ENCODE data around the gene CACNA1C.
"Not testable (repeated sequence)": the region's sequence is repeated elsewhere in the genome, so short reads cannot be mapped to it uniquely, and the experiment has no call there.

Gene CACNA1C

DNA sequence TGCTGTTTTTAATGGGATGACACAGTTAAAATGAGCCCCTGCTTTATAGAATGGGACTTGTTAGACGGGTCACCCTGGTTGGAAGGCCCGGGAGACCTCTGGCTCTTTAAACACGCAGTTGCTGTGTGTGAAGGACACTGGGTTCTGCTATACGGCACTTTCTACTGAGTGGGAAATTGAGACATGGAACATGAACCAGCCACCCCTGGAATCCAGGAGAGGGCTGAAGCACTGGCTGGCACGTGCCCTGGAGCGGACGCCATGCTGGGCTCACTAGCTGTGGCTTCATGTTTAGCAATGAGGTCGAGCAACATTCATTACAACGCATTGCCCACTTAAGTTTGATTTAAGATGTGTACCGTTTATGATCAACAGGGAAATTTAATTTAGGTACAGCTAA lies 23.9 kb downstream of the CACNA1C start:
- no peak for FAIRE-seq

GRCh38 chr12:2080604-2081003 lies 27.8 kb downstream of the CACNA1C start:
- no peak for FAIRE-seq

DNA sequence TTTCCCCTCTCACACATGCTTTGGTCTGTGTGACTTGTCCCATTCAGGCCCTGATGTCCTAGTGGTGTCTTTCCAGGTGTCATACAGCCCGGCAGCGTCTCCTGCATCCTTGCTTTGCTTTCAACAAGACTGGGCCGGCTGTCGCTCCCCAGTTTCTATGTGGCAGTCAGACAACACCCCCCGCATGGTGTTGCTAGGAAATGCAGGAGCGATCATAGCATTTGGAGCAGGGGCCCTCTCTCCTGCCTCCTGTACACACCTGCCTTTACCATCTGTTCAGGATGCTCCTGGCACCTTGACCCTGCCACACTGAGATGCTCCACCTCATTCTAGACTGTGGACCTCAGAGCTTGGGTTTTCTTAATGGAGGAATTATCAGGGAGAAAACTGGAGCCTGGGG lies 29.5 kb downstream of the CACNA1C start:
- FAIRE-seq, result no peak

DNA sequence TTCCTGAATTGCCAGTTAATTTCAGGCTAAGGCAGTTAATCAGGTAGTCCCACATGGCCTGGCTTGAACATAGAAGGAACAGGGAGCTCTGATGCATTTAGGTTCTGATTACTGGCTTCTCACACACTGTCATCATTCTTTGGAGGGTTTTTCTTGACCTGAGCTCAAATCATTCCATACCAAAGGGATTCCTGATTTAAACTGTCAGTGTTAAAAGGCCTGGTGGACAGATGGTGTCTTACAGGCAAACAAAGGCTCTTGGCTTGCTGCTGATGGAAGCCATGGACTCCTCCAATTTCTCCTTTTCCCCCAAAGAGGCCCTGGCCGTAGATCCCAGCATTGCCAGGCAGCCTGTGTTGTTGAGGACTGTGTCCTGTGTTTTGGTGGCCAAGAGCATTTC lies 30.2 kb downstream of the CACNA1C start:
- no peak for FAIRE-seq

- no peak for FAIRE-seq
Observed at GRCh38 chr12:2083561-2083960, 30.8 kb downstream of the CACNA1C start.

DNA sequence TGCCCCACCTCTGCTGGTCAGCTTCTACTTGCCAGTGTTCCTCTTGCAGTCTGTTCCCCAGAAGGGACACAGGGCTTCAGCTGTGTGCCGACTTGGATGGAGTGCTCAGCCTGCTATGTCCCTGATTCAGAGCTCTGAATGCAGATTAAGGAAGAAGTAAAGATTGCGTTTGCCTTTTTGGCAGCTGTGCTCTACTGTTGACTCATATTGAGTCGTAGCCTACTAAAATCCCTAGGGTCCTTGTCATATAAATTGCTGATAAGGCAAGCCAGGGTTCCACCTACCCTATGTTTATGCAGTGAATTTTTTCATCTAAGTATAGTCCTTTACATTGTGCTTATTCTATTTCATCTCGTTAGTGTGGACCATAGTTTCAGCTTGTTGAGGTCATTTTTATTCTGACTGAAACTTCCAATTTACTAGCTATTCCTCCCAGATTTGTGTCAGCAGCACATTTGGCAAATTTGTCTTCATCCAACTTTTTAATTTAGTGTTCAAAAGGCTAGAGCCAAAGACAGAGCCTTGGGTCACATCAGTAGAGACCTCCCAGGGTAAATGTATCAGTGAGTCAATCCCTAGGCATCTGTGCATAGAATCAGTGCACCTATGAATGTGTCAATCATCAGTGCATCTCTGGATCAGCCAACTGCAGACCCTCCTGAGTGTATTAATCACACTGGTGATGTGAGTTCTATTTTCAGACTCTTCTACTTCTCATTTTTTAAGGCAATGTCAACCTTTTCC lies 31.9 kb downstream of the CACNA1C start:
- FAIRE-seq, result no peak

DNA sequence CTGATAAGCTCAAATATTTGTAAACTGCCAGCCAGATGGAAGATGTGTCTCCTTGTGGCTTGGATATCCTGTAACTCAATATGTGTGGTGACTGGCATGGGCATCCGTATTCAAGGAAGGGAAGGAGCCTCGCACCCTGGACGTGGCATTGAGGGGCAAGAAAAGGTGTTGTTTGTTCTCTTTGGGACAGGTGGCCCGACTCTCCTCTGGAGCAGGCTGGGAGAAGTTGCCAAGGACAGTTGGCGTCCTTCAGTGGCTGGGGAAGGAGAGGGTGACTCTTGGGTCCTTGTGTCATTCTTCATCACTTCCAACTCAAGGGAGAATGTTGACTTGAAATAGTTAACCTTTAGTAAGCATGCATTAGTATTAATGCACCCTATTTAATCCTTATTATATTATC lies 39.6 kb downstream of the CACNA1C start:
- FAIRE-seq, result no peak

- no peak for FAIRE-seq
Observed at GRCh38 chr12:2092890-2093289, 40.1 kb downstream of the CACNA1C start.

DNA sequence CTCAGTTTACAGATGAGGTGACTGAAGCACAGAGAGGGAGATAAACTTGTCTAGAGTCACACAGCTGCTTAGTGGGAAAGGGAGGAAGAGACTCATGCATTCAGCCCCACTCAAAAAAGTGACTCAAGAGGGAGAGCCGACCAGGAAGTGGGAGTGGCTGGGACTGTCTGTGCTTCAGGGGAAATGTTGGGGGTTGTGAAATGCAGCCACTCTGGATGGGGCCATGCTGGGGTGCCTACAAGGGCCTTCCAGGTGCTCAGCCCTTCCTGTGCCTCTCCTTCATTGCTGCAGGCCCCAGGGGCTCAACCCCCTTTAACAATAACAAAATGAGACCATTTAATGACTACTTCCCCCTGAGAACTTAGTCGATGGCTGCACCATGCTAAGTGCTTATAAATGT lies 41.8 kb downstream of the CACNA1C start:
- no peak for FAIRE-seq

GRCh38 chr12:2095878-2096277 lies 43.1 kb downstream of the CACNA1C start:
- FAIRE-seq, result no peak

DNA sequence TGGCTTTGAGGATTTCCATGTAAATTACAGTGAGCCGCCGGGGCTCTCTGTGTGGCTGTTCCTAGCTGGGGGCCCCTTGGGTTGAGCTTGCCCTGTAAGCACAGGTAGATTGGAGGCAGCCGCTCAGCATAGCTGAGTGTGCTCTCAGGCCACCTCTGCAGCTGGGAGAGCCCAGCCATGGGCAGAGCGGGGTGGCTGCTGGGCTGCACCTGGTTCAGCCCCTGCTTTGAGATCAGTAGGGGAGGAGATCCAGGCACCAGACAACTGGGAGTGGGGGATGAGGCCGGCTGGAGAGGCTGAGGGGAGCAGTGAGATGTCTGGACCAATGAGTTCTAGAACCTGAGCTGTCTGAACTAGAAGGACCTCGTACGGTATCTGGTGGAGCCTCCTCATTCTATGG lies 44.8 kb downstream of the CACNA1C start:
- FAIRE-seq, result no peak

GRCh38 chr12:2098852-2099251 lies 46.1 kb downstream of the CACNA1C start:
- no peak for FAIRE-seq

GRCh38 chr12:2099595-2099994 lies 46.8 kb downstream of the CACNA1C start:
- FAIRE-seq, result no peak

DNA sequence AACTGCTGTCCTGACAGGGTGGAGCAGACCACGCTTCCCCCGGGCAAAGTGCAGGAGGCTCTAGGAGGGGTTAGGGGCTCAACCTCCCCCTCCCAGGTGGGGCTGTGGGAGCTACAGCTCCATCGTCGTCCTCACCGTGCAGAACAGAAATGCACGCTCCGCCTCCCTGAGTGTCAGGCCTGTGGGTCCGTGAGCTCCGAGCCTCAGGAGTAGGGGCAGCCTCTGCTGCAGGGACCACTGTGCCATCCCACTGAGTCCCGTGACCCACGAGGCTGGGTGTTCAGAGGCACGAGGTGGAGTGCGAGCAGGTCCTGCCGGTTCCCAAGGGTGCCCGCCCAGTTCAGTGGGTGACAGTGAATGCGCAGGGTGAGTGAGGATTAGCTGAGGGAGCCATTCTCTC lies 48.6 kb downstream of the CACNA1C start:
- no peak for FAIRE-seq

DNA sequence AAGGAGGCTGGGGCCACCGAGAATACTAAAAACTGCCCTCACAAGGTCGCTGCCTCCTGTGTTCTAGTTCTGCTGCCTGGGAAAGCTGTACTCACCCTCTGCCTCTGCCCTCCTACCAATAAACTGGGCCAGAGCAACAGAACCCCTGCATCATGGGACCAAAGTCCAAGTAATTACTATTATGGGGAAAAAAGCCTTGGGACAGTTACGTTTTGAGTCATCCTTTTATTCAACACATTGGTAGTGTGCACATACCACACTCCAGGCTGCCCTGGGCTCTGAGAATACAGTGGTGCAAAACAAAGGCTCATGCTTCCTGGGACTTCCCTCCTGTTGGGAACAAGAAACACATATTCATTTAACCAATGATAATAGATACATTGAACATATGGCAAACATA lies 49.0 kb downstream of the CACNA1C start:
- FAIRE-seq, result no peak

- not testable (repeated sequence) for FAIRE-seq
Observed at GRCh38 chr12:2102736-2103135, 49.9 kb downstream of the CACNA1C start.

DNA sequence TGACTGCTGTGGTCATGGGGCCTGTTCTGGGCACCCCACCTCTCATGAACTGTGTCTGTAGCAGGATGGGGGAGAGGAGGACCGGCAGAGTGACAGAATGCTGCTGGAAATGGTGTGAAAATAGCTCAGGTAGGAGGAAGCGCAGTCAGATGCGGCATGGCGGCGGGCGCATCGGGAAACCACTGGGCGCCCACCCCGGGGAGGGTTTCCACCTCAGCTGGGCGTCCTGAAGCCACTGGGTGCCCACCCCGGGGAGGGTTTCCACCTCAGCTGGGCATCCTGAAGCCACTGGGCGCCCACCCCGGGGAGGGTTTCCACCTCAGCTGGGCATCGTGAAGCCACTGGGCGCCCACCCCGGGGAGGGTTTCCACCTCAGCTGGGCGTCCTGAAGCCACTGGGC lies 52.6 kb downstream of the CACNA1C start:
- not testable (repeated sequence) for FAIRE-seq

- no peak for FAIRE-seq
Observed at GRCh38 chr12:2108166-2108565, 55.4 kb downstream of the CACNA1C start.

- FAIRE-seq, result no peak
Observed at GRCh38 chr12:2108975-2109671, 56.3 kb downstream of the CACNA1C start.

GRCh38 chr12:2110127-2110526 lies 57.3 kb downstream of the CACNA1C start:
- FAIRE-seq, result no peak

- FAIRE-seq, result no peak
Observed at GRCh38 chr12:2110849-2111566, 58.2 kb downstream of the CACNA1C start.

DNA sequence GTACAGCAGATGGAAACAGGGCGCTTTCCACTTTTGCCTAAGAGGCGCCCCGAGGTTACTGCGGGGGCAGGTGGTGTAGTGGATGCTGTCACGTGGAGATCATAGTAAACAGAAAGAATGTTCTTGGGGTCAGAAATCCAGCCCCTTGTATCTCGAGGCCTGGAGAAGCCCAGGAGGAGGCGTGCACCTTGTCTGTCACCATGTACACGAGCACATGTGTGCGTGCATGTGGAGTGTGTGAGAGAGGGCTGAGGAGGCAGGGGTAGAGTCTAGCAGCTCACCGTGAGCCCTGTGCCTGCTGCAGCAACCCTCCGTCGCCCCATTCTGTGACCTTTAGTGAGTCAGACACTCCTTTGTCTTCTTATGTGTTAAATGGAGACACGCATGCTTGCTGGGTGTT lies 59.0 kb downstream of the CACNA1C start:
- no peak for FAIRE-seq

GRCh38 chr12:2112401-2112800 lies 59.6 kb downstream of the CACNA1C start:
- FAIRE-seq, result no peak
